GM12878 (cell line): ENCODE measurements around the gene PTGS1. TPM values are rescaled to one million over a fixed set of nuclear protein-coding genes. Genes with fewer than 3 reads are reported as not detected.

Source experiments
- ATAC-seq: fragments of 200-7000 bp; cut with Tn5 transposase; 3 replicates; pipeline ENCODE4 v1.9.1; 2020; ENCODE audit warnings: mild to moderate bottlenecking, moderate library complexity
- BruUV-seq: library from RNA; stranded (reverse); fragments of 400-500 nt; replicated peaks from 2 replicates; lab custom pipeline; 2021; lab: Mats Ljungman, UMichigan
- CTCF ChIA-PET: fragments of 300-600 bp; sonication (Branson Sonifier 250); formaldehyde crosslinking; extraction: SDS; loops from one replicate; lab custom pipeline; 2021; ENCODE audit warnings: inconsistent platforms; lab: Yijun Ruan, JAX
- POLR2A ChIA-PET: fragments of 350-600 bp; formaldehyde crosslinking; extraction: SDS; loops from one replicate; lab custom pipeline; 2021; ENCODE audit warnings: inconsistent platforms; lab: Charles Lee
- RAD21 ChIA-PET: fragments of 300-600 bp; sonication (Branson Sonifier 250); formaldehyde crosslinking; loops from one replicate; lab custom pipeline; 2023; ENCODE audit warnings: antibody characterized with exemption; ENCODE audit not compliant: unreplicated experiment; lab: Charles Lee
- SMC1A ChIA-PET: fragments of 300-600 bp; sonication (Branson Sonifier 250); formaldehyde crosslinking; loops from one replicate; lab custom pipeline; 2023; ENCODE audit not compliant: unreplicated experiment, uncharacterized antibody; lab: Charles Lee
- DNase-seq: peaks from one replicate; pipeline ENCODE4 v3.0.0-alpha.2; 2011; ENCODE audit warnings: low read depth, low spot score
- FAIRE-seq: peaks from 3 replicates; lab custom pipeline; 2011; peaks lifted over from hg19 to GRCh38; lab: Jason Lieb, UNC
- H2AFZ ChIP-seq: 2 replicates; pipeline ENCODE4 v1.6.0; 2011; ENCODE audit warnings: low read depth, low read length, control low read depth; ENCODE audit not compliant: control insufficient read depth
- H3K27ac ChIP-seq: 2 replicates; pipeline ENCODE4 v1.5.1; 2011; ENCODE audit warnings: control low read depth; ENCODE audit not compliant: control insufficient read depth, insufficient read depth
- H3K27me3 ChIP-seq, 2 experiments: replicated peaks in 1 of 2; 2 replicates each; pipeline versions ENCODE4 v1.6.0 to v1.6.1; 2011; ENCODE audit warnings: low read length in 1 of 2; ENCODE audit not compliant: control insufficient read depth in 2 of 2, insufficient read depth in 2 of 2
- H3K36me3 ChIP-seq, 2 experiments: 2 replicates each; pipeline ENCODE4 v1.5.1; 2011; ENCODE audit warnings: low read length in 1 of 2; ENCODE audit not compliant: control insufficient read depth in 2 of 2, insufficient read depth in 2 of 2
- H3K4me1 ChIP-seq: 2 replicates; pipeline ENCODE4 v1.6.1; 2011; ENCODE audit warnings: mild to moderate bottlenecking, low read length, moderate library complexity, mixed read lengths; ENCODE audit not compliant: control insufficient read depth, insufficient read depth
- H3K4me2 ChIP-seq: 2 replicates; pipeline ENCODE4 v1.6.0; 2011; ENCODE audit warnings: control low read depth; ENCODE audit not compliant: control insufficient read depth, insufficient read depth
- H3K4me3 ChIP-seq: fragments of 200-600 bp; sonication (generic); 2 replicates; pipeline ENCODE4 v1.5.1; 2016
- H3K79me2 ChIP-seq: 2 replicates; pipeline ENCODE4 v1.6.0; 2011; ENCODE audit warnings: low read length; ENCODE audit not compliant: control insufficient read depth, insufficient read depth
- H3K9ac ChIP-seq: 2 replicates; pipeline ENCODE4 v1.8.0; 2011; ENCODE audit warnings: low read length, control low read depth, mixed read lengths; ENCODE audit not compliant: control insufficient read depth, insufficient read depth
- H3K9me3 ChIP-seq: replicated peaks from 3 replicates; pipeline ENCODE4 v1.5.1; 2011; ENCODE audit warnings: mild to moderate bottlenecking, low read length; ENCODE audit not compliant: control insufficient read depth, insufficient read depth
- H4K20me1 ChIP-seq: 2 replicates; pipeline ENCODE4 v1.6.0; 2011; ENCODE audit not compliant: control insufficient read depth, insufficient read depth
- CBFB ChIP-seq: IDR thresholded peaks from 2 replicates; pipeline ENCODE4 v1.6.1; 2016; ENCODE audit warnings: antibody characterized with exemption, low read depth
- CBX3 ChIP-seq: fragments of 200-600 bp; sonication (generic); IDR thresholded peaks from 2 replicates; pipeline ENCODE4 v1.6.1; 2016; ENCODE audit warnings: low read depth, borderline replicate concordance
- CHD2 ChIP-seq: IDR thresholded peaks from 2 replicates; pipeline ENCODE4 v1.6.1; 2011; ENCODE audit warnings: low read depth, low read length, improper control_type of control experiment, borderline replicate concordance
- ESRRA ChIP-seq: IDR thresholded peaks from 2 replicates; pipeline ENCODE4 v1.6.1; 2012; ENCODE audit warnings: mild to moderate bottlenecking, low read length, improper control_type of control experiment
- FOXK2 ChIP-seq: fragments of 450-650 bp; IDR thresholded peaks from 2 replicates; pipeline ENCODE4 v1.6.1; 2017; ENCODE audit warnings: mild to moderate bottlenecking, moderate library complexity
- HDAC6 ChIP-seq: fragments of 200-600 bp; sonication (generic); IDR thresholded peaks from one replicate; pipeline ENCODE4 v1.8.0; 2017; ENCODE audit warnings: antibody characterized with exemption; ENCODE audit not compliant: unreplicated experiment
- MTA2 ChIP-seq: fragments of 450-650 bp; IDR thresholded peaks from 2 replicates; pipeline ENCODE4 v1.6.1; 2016; ENCODE audit warnings: low read depth, mild to moderate bottlenecking, moderate library complexity
- MXI1 ChIP-seq: fragments of 150-350 bp; IDR thresholded peaks from 2 replicates; pipeline ENCODE4 v1.6.1; 2011; ENCODE audit warnings: low read depth, mild to moderate bottlenecking, inconsistent platforms, low read length, improper control_type of control experiment
- MYB ChIP-seq: fragments of 150-350 bp; IDR thresholded peaks from 2 replicates; pipeline ENCODE4 v1.6.1; 2014; ENCODE audit warnings: mild to moderate bottlenecking, low read depth, low read length, borderline replicate concordance
- NFIC ChIP-seq: IDR thresholded peaks from 2 replicates; pipeline ENCODE4 v1.6.1; 2012; ENCODE audit warnings: low read depth, mild to moderate bottlenecking, inconsistent platforms, low read length, moderate library complexity
- NFYA ChIP-seq: IDR thresholded peaks from 2 replicates; pipeline ENCODE4 v1.6.1; 2011; ENCODE audit warnings: low read depth, mild to moderate bottlenecking, low read length, improper control_type of control experiment, borderline replicate concordance
- PAX5 ChIP-seq: IDR thresholded peaks from 2 replicates; pipeline ENCODE4 v1.6.1; 2011; ENCODE audit warnings: low read depth, low read length, borderline replicate concordance
- POLR2AphosphoS2 ChIP-seq: IDR thresholded peaks from 2 replicates; pipeline ENCODE4 v1.6.1; 2011; ENCODE audit warnings: low read depth, mild to moderate bottlenecking, low read length, improper control_type of control experiment, moderate library complexity
- RUNX3 ChIP-seq: IDR thresholded peaks from 2 replicates; pipeline ENCODE4 v1.6.1; 2012; ENCODE audit warnings: low read length, inconsistent platforms
- SMC3 ChIP-seq: IDR thresholded peaks from 2 replicates; pipeline ENCODE4 v1.6.1; 2011; ENCODE audit warnings: low read length, improper control_type of control experiment, borderline replicate concordance
- SP1 ChIP-seq: IDR thresholded peaks from one replicate; pipeline ENCODE4 v1.6.1; 2011; ENCODE audit warnings: low read depth, low read length
- TARDBP ChIP-seq: IDR thresholded peaks from 2 replicates; pipeline ENCODE4 v1.6.1; 2016; ENCODE audit warnings: borderline replicate concordance
- ZNF207 ChIP-seq: fragments of 450-650 bp; IDR thresholded peaks from 2 replicates; pipeline ENCODE4 v1.6.1; 2014; ENCODE audit warnings: antibody characterized with exemption, mild to moderate bottlenecking, borderline replicate concordance
- ZNF217 ChIP-seq: fragments of 450-650 bp; IDR thresholded peaks from 2 replicates; pipeline ENCODE4 v1.6.1; 2017; ENCODE audit warnings: antibody characterized with exemption, mild to moderate bottlenecking
- WGBS: methylation state at CpG from one replicate; pipeline ENCODE4 v1.1.6; 2016; ENCODE audit warnings: low lambda C conversion rate; ENCODE audit not compliant: insufficient replicate concordance, insufficient coverage; ENCODE audit errors: missing lambda C conversion rate; 5-methylcytosine and 5-hydroxymethylcytosine counted together
- in situ Hi-C: fragments of 300-500 bp; cut with MboI; formaldehyde crosslinking; loops from 9 replicates; pipeline ENCODE4 v1.14.3; 2018; ENCODE audit warnings: mixed read lengths
- intact Hi-C: fragments of 100-400 bp; cut with micrococcal nuclease; formaldehyde crosslinking; loops from one replicate; pipeline ENCODE4 v1.14.2; 2022; ENCODE audit not compliant: unreplicated experiment
- polyA plus RNA-seq, 11 experiments: library from polyadenylated mRNA; depleted of rRNA in 4 of 11; unstranded in 6 of 11; stranded (reverse) in 5 of 11; fragments of >200 nt; fragmentation: Nextera tagmentation in 4 of 11; fragmentation: Illumina TruSeq in 1 of 11; extraction: Ambion mirVana in 4 of 11; extraction: Trizol in 1 of 11; gene quantifications; 1 replicate in 1 of 11; 2 replicates in 10 of 11; pipeline versions ENCODE4 v1.2.1 to v1.2.3, GENCODE V29; 2011 to 2016; ENCODE audit warnings: inconsistent platforms in 2 of 11, missing spikeins in 2 of 11, low read depth in 1 of 11
- total RNA-seq, 4 experiments: library from RNA; depleted of rRNA in 3 of 4; stranded (reverse); fragments of >200 nt in 3 of 4; fragmentation: Illumina TruSeq in 1 of 4; extraction: Trizol in 1 of 4; gene quantifications; 2 replicates each; pipeline versions ENCODE4 v1.2.1 to v1.2.3, GENCODE V29; 2013 to 2021
- TF ChIP-seq, protein P1 (sequence below): IDR thresholded peaks from 2 replicates; pipeline ENCODE4 v1.6.1; 2011; ENCODE audit warnings: borderline replicate concordance, low read depth, mild to moderate bottlenecking, moderate library complexity, mixed read lengths, low read length; ENCODE audit not compliant: insufficient read depth; ENCODE audit errors: extremely low read length

Gene PTGS1
- total and polyA plus RNA-seq, 10 of the 15 experiments (the other 5 are each of a cell fraction or from before 2014, with no cell fraction given) = 0.16 to 2.8 (median 0.96) TPM

DNA sequence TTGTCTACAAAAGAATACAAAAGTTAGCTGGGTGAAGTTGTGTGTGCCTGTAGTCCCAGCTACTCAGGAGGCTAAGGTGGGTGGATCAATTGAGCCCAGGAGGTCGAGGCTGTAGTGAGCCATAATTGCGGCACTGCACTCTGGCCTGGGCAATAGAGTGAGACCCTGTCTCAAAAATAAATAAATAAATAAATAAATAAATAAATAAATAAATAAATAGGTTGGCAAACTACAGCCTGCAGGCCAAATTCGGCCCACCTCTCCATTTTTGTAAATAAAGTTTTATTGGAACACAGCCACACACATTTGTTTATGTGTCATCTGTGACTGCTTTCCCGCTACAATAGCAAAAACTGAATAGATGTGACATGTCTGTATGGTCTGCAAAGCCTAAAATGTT, 9.5 kb downstream of the PTGS1 start:
- Histone ChIP-seq H3K27me3 (no peaks in the 10 kb centered on the region), H3K36me3 (no peaks in the 10 kb centered on the region; a peak in 1 of 4 replicates), H3K27ac (no peak overlapping the region), H3K4me3 (no peak overlapping the region), H3K4me2 (no peak overlapping the region), H2AFZ (no peak overlapping the region), H3K9ac (no peak overlapping the region), H4K20me1 (no peaks in the 10 kb centered on the region), H3K4me1 (peaks cover 4% of the 10 kb centered on the region), H3K79me2 (no peaks in the 10 kb centered on the region), H3K9me3 (peaks cover 7% of the 10 kb centered on the region; the same call in 2 of the 3 replicates)
- 28% methylated on average over 4 of the region's 4 CpGs for WGBS
- POLR2A ChIA-PET = no interaction called here
- RAD21 ChIA-PET = no interaction called here
- BruUV-seq = no TSS peak
- TF ChIP-seq HDAC6 (no peak), MTA2 (no peak), RUNX3 (no peak), ZNF207 (no peak), ZNF217 (no peak), SP1 (no peak), MYB (no peak), CBFB (no peak), ESRRA (no peak), CHD2 (no peak), POLR2AphosphoS2 (no peak), FOXK2 (no peak), MXI1 (no peak), CBX3 (no peak), PAX5 (no peak), NFYA (no peak), TARDBP (no peak), NFIC (no peak), SMC3 (no peak)
- TF ChIP-seq, protein P1, sequence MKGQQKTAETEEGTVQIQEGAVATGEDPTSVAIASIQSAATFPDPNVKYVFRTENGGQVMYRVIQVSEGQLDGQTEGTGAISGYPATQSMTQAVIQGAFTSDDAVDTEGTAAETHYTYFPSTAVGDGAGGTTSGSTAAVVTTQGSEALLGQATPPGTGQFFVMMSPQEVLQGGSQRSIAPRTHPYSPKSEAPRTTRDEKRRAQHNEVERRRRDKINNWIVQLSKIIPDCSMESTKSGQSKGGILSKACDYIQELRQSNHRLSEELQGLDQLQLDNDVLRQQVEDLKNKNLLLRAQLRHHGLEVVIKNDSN = no peak
- ATAC-seq = no peak
- no peak for FAIRE-seq
- in situ Hi-C loops = no loop called here
- CTCF ChIA-PET = no interaction called here
- SMC1A ChIA-PET = no interaction called here
- intact Hi-C loops = no loop called here
- DNase-seq = no peak
